Brain microvascular endothelial cell (primary cell): ENCODE results near the gene SQOR.

Source experiments
- DNase-seq: peaks from one replicate; pipeline ENCODE4 v3.0.0-alpha.2; 2020
- H3K27ac ChIP-seq: fragments of 250-450 bp; sonication (Bioruptor Pico); 2 replicates; pipeline ENCODE4 v1.5.1; 2020; ENCODE audit warnings: mild to moderate bottlenecking, moderate library complexity
- H3K27me3 ChIP-seq: fragments of 250-450 bp; sonication (Bioruptor Pico); replicated peaks from 2 replicates; pipeline ENCODE4 v1.5.1; 2020; ENCODE audit warnings: mild to moderate bottlenecking
- H3K36me3 ChIP-seq: fragments of 250-450 bp; sonication (Bioruptor Pico); replicated peaks from 2 replicates; pipeline ENCODE4 v1.5.1; 2020; ENCODE audit warnings: mild to moderate bottlenecking
- H3K4me3 ChIP-seq: 2 replicates; pipeline ENCODE4 v1.5.1; 2011; ENCODE audit warnings: low read depth, mild to moderate bottlenecking, control low read depth, low read length, moderate library complexity
- in situ Hi-C: cut with HindIII; loops from 2 replicates; pipeline ENCODE4 v1.10.0; 2017; ENCODE audit warnings: low sequenced_read_pairs, low pct_ligation_motif_present
- TF ChIP-seq, protein P1 (sequence below): IDR thresholded peaks from 2 replicates; pipeline ENCODE4 v1.5.1; 2011; ENCODE audit warnings: low read depth, mild to moderate bottlenecking, moderate library complexity, low read length, control low read depth, inconsistent platforms; ENCODE audit errors: missing control alignments

The SQOR gene

DNA sequence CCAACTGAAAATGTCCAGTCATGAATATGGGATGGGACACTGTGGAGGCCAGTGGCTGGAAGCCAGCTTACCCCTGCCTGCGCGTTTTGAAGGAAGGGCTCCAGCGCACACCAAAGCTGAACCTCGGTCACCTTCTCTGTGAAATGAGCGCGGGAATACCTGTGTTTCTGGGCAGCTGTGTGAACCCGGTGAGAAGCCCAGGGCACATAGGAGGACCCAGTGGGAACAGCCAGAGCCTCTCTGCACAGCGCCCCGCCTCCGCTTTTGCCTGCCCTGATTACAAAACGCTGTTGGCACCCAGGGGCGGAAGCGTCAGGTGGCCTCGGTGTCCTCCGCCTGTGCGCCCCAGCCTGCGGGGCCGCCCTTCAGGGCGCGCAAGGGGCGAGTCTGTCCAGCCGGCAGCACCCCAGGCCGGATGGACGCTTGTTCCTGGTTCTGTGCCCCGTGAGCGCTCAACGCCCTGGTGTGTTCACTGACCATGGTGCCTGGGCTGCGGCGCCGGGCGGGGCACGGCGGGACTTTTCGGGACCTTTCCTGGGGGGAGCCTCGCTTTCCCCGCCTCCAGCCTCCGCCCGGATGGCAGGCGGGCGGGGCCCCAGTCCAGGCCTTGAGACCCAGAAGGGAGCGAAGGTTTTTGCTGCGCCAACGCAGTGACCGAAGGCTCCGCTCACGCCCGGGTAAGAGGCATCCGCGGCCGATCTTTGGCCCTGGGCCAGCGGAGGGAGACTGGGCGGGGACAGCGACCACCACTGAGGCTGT lies at the start of gene SQOR:
Gene SQOR (plus strand): TSS at position 598 of the 759 bp plus-strand sequence. CDS start 23,895 bp downstream, outside the sequence.
- Histone ChIP-seq H3K36me3 (no peaks in the 10 kb centered on the region), H3K27ac (no peak within 1 kb of the TSS), H3K4me3 (peak within 1 kb of the TSS; percentile 67), H3K27me3 (no peaks in the 10 kb centered on the region)
- TF ChIP-seq, protein P1, sequence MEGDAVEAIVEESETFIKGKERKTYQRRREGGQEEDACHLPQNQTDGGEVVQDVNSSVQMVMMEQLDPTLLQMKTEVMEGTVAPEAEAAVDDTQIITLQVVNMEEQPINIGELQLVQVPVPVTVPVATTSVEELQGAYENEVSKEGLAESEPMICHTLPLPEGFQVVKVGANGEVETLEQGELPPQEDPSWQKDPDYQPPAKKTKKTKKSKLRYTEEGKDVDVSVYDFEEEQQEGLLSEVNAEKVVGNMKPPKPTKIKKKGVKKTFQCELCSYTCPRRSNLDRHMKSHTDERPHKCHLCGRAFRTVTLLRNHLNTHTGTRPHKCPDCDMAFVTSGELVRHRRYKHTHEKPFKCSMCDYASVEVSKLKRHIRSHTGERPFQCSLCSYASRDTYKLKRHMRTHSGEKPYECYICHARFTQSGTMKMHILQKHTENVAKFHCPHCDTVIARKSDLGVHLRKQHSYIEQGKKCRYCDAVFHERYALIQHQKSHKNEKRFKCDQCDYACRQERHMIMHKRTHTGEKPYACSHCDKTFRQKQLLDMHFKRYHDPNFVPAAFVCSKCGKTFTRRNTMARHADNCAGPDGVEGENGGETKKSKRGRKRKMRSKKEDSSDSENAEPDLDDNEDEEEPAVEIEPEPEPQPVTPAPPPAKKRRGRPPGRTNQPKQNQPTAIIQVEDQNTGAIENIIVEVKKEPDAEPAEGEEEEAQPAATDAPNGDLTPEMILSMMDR, result no peak
- in situ Hi-C loops, result no loop called here
- DNase-seq, result peak; percentile 23

DNA sequence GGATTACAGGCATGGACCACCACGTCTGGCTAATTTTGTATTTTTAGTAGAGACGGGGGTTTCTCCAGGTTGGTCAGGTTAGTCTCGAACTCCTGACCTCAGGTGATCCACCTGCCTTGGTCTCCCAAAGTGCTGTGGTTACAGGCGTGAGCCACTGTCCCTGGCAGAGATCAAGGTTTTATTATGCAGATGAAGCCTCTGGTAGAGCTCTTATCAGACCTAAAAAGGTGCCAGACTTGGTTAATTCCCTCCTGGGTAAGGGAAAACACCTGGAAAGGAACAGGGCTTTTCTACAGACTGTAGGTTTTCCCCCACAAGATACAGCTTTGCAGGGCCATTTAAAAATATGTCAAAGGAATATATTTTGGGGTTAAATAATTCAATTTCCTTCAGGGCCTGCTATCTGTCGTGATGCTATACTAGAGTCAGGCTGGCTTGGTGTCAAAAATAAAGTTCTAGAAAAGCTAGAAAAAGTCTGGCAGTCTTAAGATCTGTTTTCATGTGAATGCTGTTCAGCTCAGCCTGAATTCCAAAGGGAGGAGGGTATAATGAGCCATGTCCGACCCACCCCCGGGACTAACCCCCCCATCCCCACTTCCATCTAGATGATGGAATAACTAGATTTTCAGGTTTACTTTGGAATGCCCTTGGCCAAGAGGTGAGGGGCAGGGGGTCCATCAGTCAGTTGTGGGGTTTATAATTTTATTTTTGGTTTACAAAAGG lies 49.6 kb upstream of the SQOR start:
- Histone ChIP-seq H3K27me3 (no peaks in the 10 kb centered on the region), H3K36me3 (no peaks in the 10 kb centered on the region), H3K4me3 (no peak overlapping the region), H3K27ac (no peak overlapping the region)
- TF ChIP-seq, protein P1, result no peak
- in situ Hi-C loops, result no loop called here
- DNase-seq, result no peak

DNA sequence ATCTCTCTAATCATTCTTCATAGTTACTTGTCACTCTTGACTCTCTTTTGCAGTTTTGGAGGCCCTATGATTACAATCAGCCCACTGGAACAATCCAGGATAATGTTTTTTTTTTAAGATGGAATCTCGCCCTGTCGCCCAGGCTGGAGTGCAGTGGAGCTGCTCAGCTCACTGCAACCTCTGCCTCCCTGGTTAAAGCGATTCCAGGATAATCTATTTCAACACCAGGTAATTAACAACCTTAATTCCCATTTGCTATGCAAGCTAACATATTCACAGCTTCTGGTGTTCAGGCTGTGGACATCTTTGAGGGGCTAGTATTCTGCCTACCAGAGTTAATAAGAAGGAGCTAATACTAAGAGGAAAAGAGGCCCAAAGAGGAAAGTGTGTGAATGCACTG lies 48.7 kb upstream of the SQOR start:
- H3K27me3 ChIP-seq, result no peaks in the 10 kb centered on the region
- peak overlapping the region; percentile 95 for H3K4me3 ChIP-seq
- in situ Hi-C loops, result no loop called here
- TF ChIP-seq, protein P1, result no peak
- DNase-seq, result no peak
- no peaks in the 10 kb centered on the region for H3K36me3 ChIP-seq
- H3K27ac ChIP-seq, result no peak overlapping the region

DNA sequence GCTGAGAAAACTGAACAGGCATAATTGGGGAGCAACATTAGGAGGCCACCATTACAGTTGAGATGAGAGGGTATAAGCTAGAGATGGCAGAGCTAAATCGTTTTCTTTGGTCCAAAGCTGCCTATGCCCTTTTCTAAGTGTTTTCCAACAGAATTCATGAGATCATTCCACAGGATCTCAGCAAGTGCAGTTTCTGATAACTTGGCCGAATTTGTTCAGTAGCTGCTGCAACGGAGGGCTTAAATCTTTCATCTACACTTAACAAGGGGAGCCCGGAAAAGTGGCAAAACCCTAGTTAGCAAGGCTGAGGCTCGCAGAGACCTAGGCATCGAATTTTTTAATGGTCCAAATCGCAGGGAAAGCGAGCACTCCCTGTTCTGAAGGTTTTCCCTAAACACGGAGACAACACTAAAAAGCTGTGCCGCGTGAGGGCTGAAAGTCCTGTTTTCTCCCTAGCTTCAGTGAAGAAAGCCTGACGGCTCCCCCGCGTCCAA lies 48.2 kb upstream of the SQOR start:
- H3K4me3 ChIP-seq, result peak overlapping the region; percentile 95
- H3K36me3 ChIP-seq, result no peaks in the 10 kb centered on the region
- DNase-seq, result no peak
- in situ Hi-C loops, result no loop called here
- peak overlapping the region; percentile 95 for H3K27ac ChIP-seq
- no peaks in the 10 kb centered on the region for H3K27me3 ChIP-seq
- TF ChIP-seq, protein P1, result no peak

DNA sequence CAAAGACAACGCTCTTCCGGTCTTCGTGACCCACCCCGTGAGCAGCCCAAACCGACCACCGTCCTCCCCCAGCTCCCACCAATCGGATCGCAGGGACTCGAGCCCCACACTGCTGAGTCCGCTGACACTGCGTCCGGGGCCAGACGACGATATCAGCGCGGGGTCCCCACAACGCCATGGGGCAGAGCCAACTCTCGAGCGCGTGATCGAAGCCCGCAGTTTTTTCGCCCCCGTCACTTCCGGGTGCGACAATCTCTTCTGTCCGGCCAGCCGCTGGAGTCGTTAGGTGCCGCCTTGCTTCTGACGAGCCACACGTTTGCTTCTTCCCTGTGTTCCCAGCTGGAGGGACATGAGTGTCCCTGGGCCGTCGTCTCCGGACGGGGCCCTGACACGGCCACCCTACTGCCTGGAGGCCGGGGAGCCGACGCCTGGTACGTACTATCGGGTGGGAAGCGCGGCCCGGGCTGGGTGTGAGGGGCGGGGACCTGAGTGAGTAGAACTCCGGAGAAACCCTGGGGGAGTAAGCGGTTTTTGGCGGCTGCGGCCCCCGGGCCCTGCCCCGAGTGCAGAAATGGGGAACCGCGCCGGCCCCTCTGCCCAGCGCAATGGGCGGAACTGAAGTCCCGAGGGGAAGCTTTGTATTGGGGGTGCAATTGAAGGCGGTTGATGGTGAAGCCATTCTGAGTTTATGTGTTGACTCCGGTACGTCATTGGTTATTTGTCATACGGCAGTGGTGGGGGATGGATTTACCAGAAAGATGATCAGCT lies 47.5 kb upstream of the SQOR start, which contains the start of gene BLOC1S6:
Gene BLOC1S6 (plus strand): TSS at position 285 of the 768 bp plus-strand sequence. CDS start 65 bp downstream, at position 350.
- peak; percentile 90 for DNase-seq
- H3K4me3 ChIP-seq, result peak within 1 kb of the TSS; percentile 95
- in situ Hi-C loops, result no loop called here
- H3K27ac ChIP-seq, result peak within 1 kb of the TSS; percentile 95
- no peaks in the 10 kb centered on the region for H3K27me3 ChIP-seq
- TF ChIP-seq, protein P1, result no peak
- no peaks in the 10 kb centered on the region for H3K36me3 ChIP-seq
